Upper lobe of left lung (tissue), 6 donors: ENCODE results near the gene RASIP1. TPM values are rescaled to one million over a fixed set of nuclear protein-coding genes. Genes with fewer than 3 reads are reported as not detected.

Experiments
- ATAC-seq, 2 donors: fragments of 200-7000 bp; cut with Tn5 transposase; one replicate each; pipeline ENCODE4 v1.9.1; 2022; ENCODE audit warnings: mild to moderate bottlenecking in 2 of 2, moderate library complexity in 2 of 2; ENCODE audit not compliant: low FRiP score in 2 of 2
- DNase-seq, 2 donors: peaks; one replicate each; pipeline ENCODE4 v3.0.0-alpha.2; 2019 to 2020
- H3K27ac ChIP-seq, 4 donors: fragments of 200-600 bp; sonication (generic); one replicate each; pipeline ENCODE4 v1.5.1; 2016 to 2019
- H3K27me3 ChIP-seq, 4 donors: fragments of 200-600 bp; sonication (generic); one replicate each; pipeline ENCODE4 v1.5.1; 2017 to 2019
- H3K36me3 ChIP-seq, 4 donors: fragments of 200-600 bp; sonication (generic); one replicate each; pipeline ENCODE4 v1.5.1; 2016 to 2019
- H3K4me1 ChIP-seq, 4 donors: fragments of 200-600 bp; sonication (generic); one replicate each; pipeline ENCODE4 v1.5.1; 2018 to 2019
- H3K4me3 ChIP-seq, 4 donors: fragments of 200-600 bp; sonication (generic); one replicate each; pipeline ENCODE4 v1.5.1; 2017 to 2019; ENCODE audit warnings: mild to moderate bottlenecking in 2 of 4, moderate library complexity in 1 of 4
- H3K9me3 ChIP-seq, 4 donors: fragments of 200-600 bp; sonication (generic); one replicate each; pipeline ENCODE4 v1.5.1; 2018 to 2019
- EP300 ChIP-seq, 4 donors: sonication (generic); formaldehyde crosslinking; IDR thresholded peaks; one replicate each; pipeline ENCODE4 v1.5.1; 2017; ENCODE audit warnings: antibody characterized with exemption in 4 of 4, control low read depth in 2 of 4
- POLR2A ChIP-seq, 4 donors: fragments of 450-650 bp; IDR thresholded peaks; one replicate each; pipeline ENCODE4 v1.5.1; 2016 to 2017; ENCODE audit warnings: antibody characterized with exemption in 4 of 4, mild to moderate bottlenecking in 2 of 4
- POLR2AphosphoS5 ChIP-seq, 2 donors: sonication (generic); formaldehyde crosslinking; IDR thresholded peaks; one replicate each; pipeline ENCODE4 v1.5.1; 2017; ENCODE audit warnings: antibody characterized with exemption in 2 of 2
- WGBS, 2 donors: methylation state at CpG; one replicate each; pipeline ENCODE4 v1.1.5; 2017 to 2018; 5-methylcytosine and 5-hydroxymethylcytosine counted together
- total RNA-seq, 6 donors: library from RNA; depleted of rRNA in 4 of 6; stranded (reverse); fragments of >200 nt in 4 of 6; gene quantifications; one replicate each; pipeline versions ENCODE4 v1.1.0 to v1.2.1, GENCODE V29; 2016 to 2021
- TF ChIP-seq, protein P1 (sequence below), 6 experiments: fragments of 450-650 bp in 4 of 6; fragments of 200-600 bp in 2 of 6; sonication (generic) in 2 of 6; IDR thresholded peaks; one replicate each; pipeline ENCODE4 v1.5.1; 2016 to 2019; ENCODE audit warnings: antibody characterized with exemption in 6 of 6
- donor health status: DM: no; HTN: no; CAD: no; lungs with moderate emphysema.
- donor health status: DM: no; HTN: yes; CAD: no; lungs with severe emphysema.

Gene RASIP1
- total RNA-seq, 6 donors from 2014 or later: 14.7 to 74.4 (median 26.3) TPM

DNA sequence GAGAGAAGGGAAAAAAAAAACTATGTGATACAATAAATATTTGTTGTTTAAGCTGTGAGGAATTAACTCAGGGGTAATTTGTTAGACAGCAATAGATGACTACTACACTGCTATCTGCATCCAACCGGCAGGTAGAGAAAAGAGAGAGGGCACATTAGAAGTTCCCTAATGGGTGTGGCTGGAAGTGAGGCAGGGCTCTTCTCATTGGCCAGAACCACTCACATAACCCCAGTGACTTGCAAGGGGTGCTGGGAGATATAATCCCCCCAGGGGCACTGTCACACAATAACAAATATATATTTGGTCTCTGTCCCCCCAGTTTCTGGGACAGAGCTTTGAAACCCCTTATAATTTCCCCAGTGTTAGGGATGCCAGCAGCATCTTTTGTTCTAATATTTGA is 39.2 kb upstream of the RASIP1 start:
- no peaks in the 10 kb centered on the region for H3K36me3 ChIP-seq
- no peaks in the 10 kb centered on the region for H3K9me3 ChIP-seq
- no peaks in the 10 kb centered on the region for H3K27me3 ChIP-seq
- DNase-seq: no peak
- H3K4me1 ChIP-seq: peaks cover 10 to 21% (median 13%) of the 10 kb centered on the region in 4 donors
- no peak for ATAC-seq
- TF ChIP-seq, protein P1, sequence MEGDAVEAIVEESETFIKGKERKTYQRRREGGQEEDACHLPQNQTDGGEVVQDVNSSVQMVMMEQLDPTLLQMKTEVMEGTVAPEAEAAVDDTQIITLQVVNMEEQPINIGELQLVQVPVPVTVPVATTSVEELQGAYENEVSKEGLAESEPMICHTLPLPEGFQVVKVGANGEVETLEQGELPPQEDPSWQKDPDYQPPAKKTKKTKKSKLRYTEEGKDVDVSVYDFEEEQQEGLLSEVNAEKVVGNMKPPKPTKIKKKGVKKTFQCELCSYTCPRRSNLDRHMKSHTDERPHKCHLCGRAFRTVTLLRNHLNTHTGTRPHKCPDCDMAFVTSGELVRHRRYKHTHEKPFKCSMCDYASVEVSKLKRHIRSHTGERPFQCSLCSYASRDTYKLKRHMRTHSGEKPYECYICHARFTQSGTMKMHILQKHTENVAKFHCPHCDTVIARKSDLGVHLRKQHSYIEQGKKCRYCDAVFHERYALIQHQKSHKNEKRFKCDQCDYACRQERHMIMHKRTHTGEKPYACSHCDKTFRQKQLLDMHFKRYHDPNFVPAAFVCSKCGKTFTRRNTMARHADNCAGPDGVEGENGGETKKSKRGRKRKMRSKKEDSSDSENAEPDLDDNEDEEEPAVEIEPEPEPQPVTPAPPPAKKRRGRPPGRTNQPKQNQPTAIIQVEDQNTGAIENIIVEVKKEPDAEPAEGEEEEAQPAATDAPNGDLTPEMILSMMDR (IDR thresholded peaks at IDR 0.05): no peak
- TF ChIP-seq EP300 (IDR thresholded peaks at IDR 0.05) (no peak), POLR2A (IDR thresholded peaks at IDR 0.05) (no peak), POLR2AphosphoS5 (IDR thresholded peaks at IDR 0.05) (no peak)
- WGBS, 2 donors: 62 to 73% methylated on average over 1 of the region's 1 CpG
- no peak overlapping the region for H3K4me3 ChIP-seq
- H3K27ac ChIP-seq: no peak overlapping the region

DNA sequence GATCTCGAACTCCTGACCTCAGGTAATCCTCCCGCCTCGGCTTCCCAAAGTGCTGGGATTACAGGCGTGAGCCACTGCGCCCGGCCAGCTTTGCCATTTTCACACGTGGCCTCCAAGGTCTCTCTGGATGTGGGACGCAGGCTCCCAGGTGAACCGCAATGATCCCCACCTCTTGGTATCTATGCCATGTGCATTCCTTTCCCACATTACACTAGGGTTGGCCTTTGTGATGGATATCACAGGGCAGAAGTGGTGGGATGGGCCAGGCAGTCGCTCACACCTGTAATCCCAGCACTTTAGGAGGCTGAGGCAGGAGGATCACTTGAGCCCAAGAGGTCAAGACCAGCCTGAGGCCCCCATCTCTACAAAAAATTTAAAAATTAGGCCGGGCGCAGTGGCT is 37.3 kb upstream of the RASIP1 start:
- H3K27me3 ChIP-seq: no peaks in the 10 kb centered on the region
- H3K4me3 ChIP-seq: no peak overlapping the region
- WGBS, 2 donors: 92 to 94% methylated on average over 11 to 12 of the region's 12 CpGs
- peaks cover 10 to 24% (median 13%) of the 10 kb centered on the region in 4 donors for H3K4me1 ChIP-seq
- H3K27ac ChIP-seq: no peak overlapping the region
- no peak for TF ChIP-seq EP300 (IDR thresholded peaks at IDR 0.05)
- TF ChIP-seq POLR2A (IDR thresholded peaks at IDR 0.05): no peak
- no peak for TF ChIP-seq POLR2AphosphoS5 (IDR thresholded peaks at IDR 0.05)
- TF ChIP-seq, protein P1 (IDR thresholded peaks at IDR 0.05): no peak
- DNase-seq: no peak
- no peak for ATAC-seq
- H3K36me3 ChIP-seq: no peaks in the 10 kb centered on the region
- no peaks in the 10 kb centered on the region for H3K9me3 ChIP-seq

DNA sequence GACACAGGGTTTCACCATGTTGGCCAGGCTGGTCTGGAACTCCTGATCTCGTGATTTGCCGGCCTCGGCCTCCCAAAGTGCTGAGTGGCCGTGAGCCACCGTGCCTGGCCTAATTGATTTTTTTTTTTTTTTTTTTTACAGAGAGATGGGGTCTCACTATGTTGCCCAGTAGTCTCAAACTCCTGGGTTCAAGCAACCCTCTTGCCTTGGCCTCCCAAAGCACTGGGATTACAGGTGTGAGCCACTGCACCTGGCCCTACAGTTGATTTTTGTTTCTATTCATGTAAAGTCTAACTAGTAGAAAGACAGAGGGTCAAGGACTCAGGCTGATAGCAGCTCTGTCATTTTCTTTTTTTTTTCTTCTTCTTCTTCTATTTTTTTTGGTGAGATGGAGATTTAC is 36.7 kb upstream of the RASIP1 start:
- Histone ChIP-seq H3K4me1 (peaks cover 8 to 18% (median 13%) of the 10 kb centered on the region in 4 donors), H3K27ac (no peak overlapping the region), H3K9me3 (no peaks in the 10 kb centered on the region), H3K4me3 (no peak overlapping the region), H3K36me3 (no peaks in the 10 kb centered on the region), H3K27me3 (no peaks in the 10 kb centered on the region)
- TF ChIP-seq POLR2AphosphoS5 (IDR thresholded peaks at IDR 0.05) (no peak), EP300 (IDR thresholded peaks at IDR 0.05) (no peak), POLR2A (IDR thresholded peaks at IDR 0.05) (no peak)
- TF ChIP-seq, protein P1 (IDR thresholded peaks at IDR 0.05): no peak
- WGBS, 2 donors: 92 to 97% methylated on average over 5 of the region's 5 CpGs
- no peak for ATAC-seq
- DNase-seq: no peak

DNA sequence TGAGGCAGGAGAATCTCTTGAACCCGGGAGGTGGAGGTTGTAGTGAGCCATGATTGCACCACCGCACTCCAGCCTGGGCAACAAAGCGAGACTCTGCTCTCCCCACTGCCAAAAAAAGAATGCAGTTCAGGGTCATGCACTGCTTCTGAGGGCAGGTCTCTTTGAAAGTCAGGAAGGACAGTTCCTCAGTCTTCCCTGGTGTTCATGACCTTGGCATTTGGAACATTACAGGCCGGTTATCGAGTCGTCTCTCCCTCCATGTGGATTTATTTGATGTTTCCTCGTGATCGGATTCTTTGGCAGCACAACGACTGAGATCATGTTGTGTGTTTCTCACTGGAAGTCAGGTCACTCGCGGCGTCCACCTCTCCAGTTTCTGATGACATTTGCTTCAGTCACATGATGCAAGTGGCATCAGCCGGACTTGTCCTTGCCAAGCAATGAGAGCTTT is 32.1 kb upstream of the RASIP1 start:
- TF ChIP-seq, protein P1 (IDR thresholded peaks at IDR 0.05): no peak
- TF ChIP-seq EP300 (IDR thresholded peaks at IDR 0.05) (no peak), POLR2AphosphoS5 (IDR thresholded peaks at IDR 0.05) (peak in 1 of 2 donors; percentile 24), POLR2A (IDR thresholded peaks at IDR 0.05) (no peak)
- Histone ChIP-seq H3K36me3 (no peaks in the 10 kb centered on the region), H3K4me3 (no peak overlapping the region), H3K9me3 (no peaks in the 10 kb centered on the region), H3K27me3 (no peaks in the 10 kb centered on the region), H3K4me1 (peaks cover 0 to 4% (median 0%) of the 10 kb centered on the region in 4 donors), H3K27ac (peak overlapping the region in 2 of 4 donors; percentile 8 to 61)
- WGBS, 2 donors: 44 to 67% methylated on average over 13 of the region's 13 CpGs
- DNase-seq (peak in 1 of 2 donors; percentile 80), ATAC-seq (peak; percentile 4 to 12)
